Mucosa of stomach (tissue), 1 donor: ENCODE results near the gene KIF5A.
"Not testable (repeated sequence)": the region's sequence is repeated elsewhere in the genome, so short reads cannot be mapped to it uniquely, and the experiment has no call there.

Experiments
- H3K27me3 ChIP-seq: one replicate; pipeline ENCODE4 v1.7.0; 2013; ENCODE audit warnings: mild to moderate bottlenecking, low read length; ENCODE audit not compliant: control insufficient read depth, insufficient read depth
- H3K36me3 ChIP-seq: one replicate; pipeline ENCODE4 v1.7.0; 2013; ENCODE audit warnings: low read length; ENCODE audit not compliant: control insufficient read depth, insufficient read depth
- H3K4me1 ChIP-seq: one replicate; pipeline ENCODE4 v1.7.0; 2013; ENCODE audit warnings: mild to moderate bottlenecking, low read length; ENCODE audit not compliant: control insufficient read depth, insufficient read depth
- H3K4me3 ChIP-seq: one replicate; pipeline ENCODE4 v1.7.0; 2013; ENCODE audit warnings: low read length
- H3K9ac ChIP-seq: one replicate; pipeline ENCODE4 v1.7.0; 2013; ENCODE audit warnings: mild to moderate bottlenecking, low read length, moderate library complexity
- H3K9me3 ChIP-seq: one replicate; pipeline ENCODE4 v1.7.0; 2013; ENCODE audit warnings: mild to moderate bottlenecking, low read length, moderate library complexity; ENCODE audit not compliant: control insufficient read depth
- donor health status: Pancreatic carcinoma.

The KIF5A gene

GRCh38 chr12:57584690-57585089 lies 34.8 kb downstream of the KIF5A start:
- no peaks in the 10 kb centered on the region for H3K36me3 ChIP-seq
- H3K4me3 ChIP-seq = no peak overlapping the region
- H3K27me3 ChIP-seq = peaks cover 6% of the 10 kb centered on the region
- no peaks in the 10 kb centered on the region for H3K9me3 ChIP-seq
- H3K9ac ChIP-seq = no peak overlapping the region
- H3K4me1 ChIP-seq = no peaks in the 10 kb centered on the region

DNA sequence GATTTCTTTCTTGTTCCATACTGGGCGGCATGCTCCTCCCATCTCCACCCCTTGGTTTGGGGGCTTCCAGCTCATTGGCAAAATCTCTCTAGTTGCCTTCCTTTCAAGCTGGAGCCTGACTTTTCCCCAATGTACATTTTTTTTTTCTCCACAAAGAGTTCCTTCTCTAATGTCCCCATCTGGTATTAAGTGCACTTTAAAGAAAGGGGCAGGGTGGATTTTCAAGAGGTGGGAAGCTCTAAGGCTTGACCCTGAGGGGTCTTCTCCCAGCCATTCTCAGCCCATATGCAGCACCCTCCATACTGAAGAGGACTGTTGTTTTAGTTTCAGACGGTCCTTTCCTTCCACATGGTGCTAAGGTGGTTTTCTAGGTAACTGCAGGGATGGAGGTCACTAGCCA lies 35.3 kb downstream of the KIF5A start:
- no peaks in the 10 kb centered on the region for H3K4me1 ChIP-seq
- peaks cover 6% of the 10 kb centered on the region for H3K27me3 ChIP-seq
- no peak overlapping the region for H3K4me3 ChIP-seq
- no peaks in the 10 kb centered on the region for H3K9me3 ChIP-seq
- no peak overlapping the region for H3K9ac ChIP-seq
- no peaks in the 10 kb centered on the region for H3K36me3 ChIP-seq

DNA sequence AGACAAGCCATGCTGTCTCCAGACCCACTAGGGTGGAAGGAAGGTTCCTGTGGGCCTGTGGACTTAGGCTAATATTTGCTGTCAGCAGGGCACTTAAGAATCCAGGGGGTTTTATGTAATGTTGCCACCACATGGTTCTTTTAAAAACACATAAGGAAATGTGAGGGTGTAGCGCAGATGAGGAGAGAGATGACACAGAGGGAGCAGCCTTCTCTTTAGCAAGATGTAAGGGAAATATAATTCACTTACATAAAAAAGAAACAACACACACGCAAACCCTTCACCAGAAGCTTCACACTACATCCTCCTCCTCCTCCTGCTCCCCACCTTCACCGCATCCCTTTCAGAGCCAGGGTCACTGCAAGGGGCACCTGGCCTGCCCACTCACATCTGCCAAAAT lies 36.3 kb downstream of the KIF5A start:
- no peak overlapping the region for H3K9ac ChIP-seq
- no peaks in the 10 kb centered on the region for H3K9me3 ChIP-seq
- H3K27me3 ChIP-seq = peaks cover 6% of the 10 kb centered on the region
- no peak overlapping the region for H3K4me3 ChIP-seq
- H3K4me1 ChIP-seq = peaks cover 6% of the 10 kb centered on the region
- no peaks in the 10 kb centered on the region for H3K36me3 ChIP-seq

DNA sequence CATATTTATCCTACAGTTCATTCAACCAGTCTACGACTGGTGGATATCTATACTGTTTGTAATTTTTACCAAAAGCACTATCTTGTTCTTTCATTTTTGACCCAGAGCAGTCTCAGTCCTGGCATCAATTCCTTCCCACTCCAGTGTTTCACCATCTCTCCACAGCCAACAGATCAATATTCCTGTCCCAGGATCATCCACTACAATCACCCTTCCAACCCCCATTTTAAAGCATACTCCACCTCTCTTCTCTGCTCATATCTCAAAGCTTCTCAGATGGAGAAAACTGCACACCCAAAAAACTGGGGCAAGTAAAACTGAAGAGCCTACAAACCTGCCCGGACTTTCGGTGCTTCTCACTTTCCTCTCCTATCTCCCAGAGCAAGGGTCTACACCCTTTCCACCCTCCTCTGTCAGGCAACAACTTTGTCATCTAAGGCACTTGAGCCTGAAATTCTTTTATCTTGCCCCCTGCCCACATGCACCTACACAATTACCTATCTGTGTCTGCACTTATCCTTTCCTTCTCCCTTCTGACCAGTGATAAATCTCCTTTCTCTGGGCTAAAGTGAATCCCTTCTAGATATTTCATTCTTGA lies 37.1 kb downstream of the KIF5A start:
- H3K36me3 ChIP-seq = no peaks in the 10 kb centered on the region
- H3K9me3 ChIP-seq = no peaks in the 10 kb centered on the region
- no peak overlapping the region for H3K9ac ChIP-seq
- no peak overlapping the region for H3K4me3 ChIP-seq
- peaks cover 6% of the 10 kb centered on the region for H3K27me3 ChIP-seq
- peaks cover 12% of the 10 kb centered on the region for H3K4me1 ChIP-seq

DNA sequence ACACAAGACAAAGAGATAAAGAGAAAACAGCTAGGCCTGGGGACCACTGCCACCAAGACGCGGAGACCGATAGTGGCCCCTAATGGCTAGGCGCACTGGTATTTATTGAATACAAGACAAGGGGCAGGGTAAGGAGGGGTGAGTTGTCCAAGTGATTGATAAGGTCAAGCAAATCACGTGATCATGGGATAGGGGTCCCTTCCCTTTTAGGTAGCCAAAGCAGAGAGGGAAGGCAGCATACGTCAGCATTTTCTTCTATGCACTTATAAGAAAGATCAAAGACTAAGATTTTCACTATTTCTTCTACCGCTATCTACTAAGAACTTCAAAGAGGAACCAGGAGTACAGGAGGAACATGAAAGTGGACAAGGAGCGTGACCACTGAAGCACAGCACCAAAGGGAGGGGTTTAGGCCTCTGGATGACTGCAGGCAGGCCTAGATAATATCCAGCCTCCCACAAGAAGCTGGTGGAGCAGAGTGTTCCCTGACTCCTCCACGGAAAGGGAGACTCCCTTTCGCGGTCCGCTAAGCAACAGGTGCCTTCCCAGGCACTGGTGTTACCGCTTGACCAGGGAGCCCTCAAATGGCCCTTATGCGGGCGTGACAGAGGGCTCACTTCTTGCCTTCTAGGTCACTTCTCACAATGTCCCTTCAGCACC lies 39.2 kb downstream of the KIF5A start:
- H3K27me3 ChIP-seq, H3K9ac ChIP-seq, H3K4me3 ChIP-seq, H3K36me3 ChIP-seq, H3K9me3 ChIP-seq: not testable (repeated sequence)
- peaks cover 24% of the 10 kb centered on the region for H3K4me1 ChIP-seq

GRCh38 chr12:57590479-57590863 lies 40.6 kb downstream of the KIF5A start:
- no peaks in the 10 kb centered on the region for H3K36me3 ChIP-seq
- H3K9me3 ChIP-seq = no peaks in the 10 kb centered on the region
- H3K4me1 ChIP-seq = peaks cover 24% of the 10 kb centered on the region
- peak overlapping the region; percentile 99 for H3K4me3 ChIP-seq
- peak overlapping the region; percentile 95 for H3K9ac ChIP-seq
- H3K27me3 ChIP-seq = no peaks in the 10 kb centered on the region

GRCh38 chr12:57590864-57591781 lies 41.3 kb downstream of the KIF5A start, which contains the start of gene PIP4K2C:
Gene PIP4K2C, plus strand, starts transcription at chr12:57591192. Its CDS starts 98 bp downstream, at chr12:57591290.
- peak within 1 kb of the TSS; percentile 95 for H3K9ac ChIP-seq
- H3K27me3 ChIP-seq = no peaks in the 10 kb centered on the region
- peaks cover 24% of the 10 kb centered on the region for H3K4me1 ChIP-seq
- no peaks in the 10 kb centered on the region for H3K36me3 ChIP-seq
- H3K4me3 ChIP-seq = peak within 1 kb of the TSS; percentile 99
- no peaks in the 10 kb centered on the region for H3K9me3 ChIP-seq

- Histone ChIP-seq H3K4me3 (peak overlapping the region; percentile 99), H3K9ac (peak overlapping the region; percentile 95), H3K4me1 (peaks cover 24% of the 10 kb centered on the region), H3K9me3 (no peaks in the 10 kb centered on the region), H3K36me3 (no peaks in the 10 kb centered on the region), H3K27me3 (no peaks in the 10 kb centered on the region)
Observed at GRCh38 chr12:57591782-57592325, 42.0 kb downstream of the KIF5A start.

- no peaks in the 10 kb centered on the region for H3K36me3 ChIP-seq
- H3K4me3 ChIP-seq = peak overlapping the region; percentile 99
- H3K9ac ChIP-seq = peak overlapping the region; percentile 13
- peaks cover 24% of the 10 kb centered on the region for H3K4me1 ChIP-seq
- no peaks in the 10 kb centered on the region for H3K27me3 ChIP-seq
- H3K9me3 ChIP-seq = no peaks in the 10 kb centered on the region
Observed at GRCh38 chr12:57592551-57593165, 42.8 kb downstream of the KIF5A start.

DNA sequence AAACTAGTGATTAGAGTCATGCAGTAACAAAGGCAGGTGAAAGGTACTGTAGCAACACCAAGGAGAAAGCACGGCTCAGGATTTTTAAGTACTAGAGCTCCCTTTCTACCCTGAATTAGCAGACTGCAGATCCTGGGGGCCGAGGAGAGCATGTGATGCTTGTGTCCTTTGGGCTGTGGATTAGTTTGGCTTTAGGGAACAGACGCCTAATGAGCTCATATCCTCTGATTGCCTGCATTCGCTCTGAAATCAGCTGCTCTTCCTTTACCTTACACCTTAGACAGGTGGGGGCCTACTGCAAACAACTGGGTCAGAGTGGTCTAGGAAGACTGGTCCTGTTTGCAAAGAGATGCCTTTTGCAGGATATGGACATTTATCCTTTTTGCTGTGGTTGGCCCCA lies 43.3 kb downstream of the KIF5A start:
- H3K9ac ChIP-seq = peak overlapping the region; percentile 13
- no peak overlapping the region for H3K4me3 ChIP-seq

DNA sequence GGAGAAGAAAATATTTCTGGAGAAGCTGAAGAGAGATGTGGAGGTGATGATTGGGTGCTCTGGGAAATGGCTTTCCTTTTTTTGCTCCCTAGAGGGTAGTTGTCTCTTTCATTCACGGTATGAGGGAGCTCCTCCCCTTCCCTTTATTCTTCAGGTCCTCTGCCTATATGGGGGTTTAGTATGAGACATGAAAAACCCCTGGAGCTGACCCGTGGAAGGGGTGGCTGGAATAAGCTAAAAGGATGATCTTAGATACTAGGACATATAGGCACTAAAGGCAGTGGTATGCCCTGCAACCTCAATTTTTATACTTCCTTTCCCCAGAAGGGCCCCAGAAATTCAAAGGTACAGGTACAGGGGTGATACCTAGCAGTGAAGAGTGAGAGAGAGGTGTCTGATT lies 50.6 kb downstream of the KIF5A start:
- Histone ChIP-seq H3K4me1 (peaks cover 15% of the 10 kb centered on the region), H3K27me3 (peaks cover 3% of the 10 kb centered on the region), H3K9ac (no peak overlapping the region), H3K4me3 (no peak overlapping the region), H3K36me3 (no peaks in the 10 kb centered on the region), H3K9me3 (no peaks in the 10 kb centered on the region)

More for the DNA sequence above, 43.3 kb downstream of the KIF5A start:
- no peaks in the 10 kb centered on the region for H3K27me3 ChIP-seq
- H3K4me1 ChIP-seq = peaks cover 24% of the 10 kb centered on the region
- H3K9me3 ChIP-seq = no peaks in the 10 kb centered on the region
- H3K36me3 ChIP-seq = no peaks in the 10 kb centered on the region
